Measurements from ENCODE around the gene GRHL1. TPM values are rescaled to one million over a fixed set of nuclear protein-coding genes. Genes with fewer than 3 reads are reported as not detected.

The GRHL1 gene
- total RNA-seq, 1 experiment from 2014 or later, result 2.5 TPM

DNA sequence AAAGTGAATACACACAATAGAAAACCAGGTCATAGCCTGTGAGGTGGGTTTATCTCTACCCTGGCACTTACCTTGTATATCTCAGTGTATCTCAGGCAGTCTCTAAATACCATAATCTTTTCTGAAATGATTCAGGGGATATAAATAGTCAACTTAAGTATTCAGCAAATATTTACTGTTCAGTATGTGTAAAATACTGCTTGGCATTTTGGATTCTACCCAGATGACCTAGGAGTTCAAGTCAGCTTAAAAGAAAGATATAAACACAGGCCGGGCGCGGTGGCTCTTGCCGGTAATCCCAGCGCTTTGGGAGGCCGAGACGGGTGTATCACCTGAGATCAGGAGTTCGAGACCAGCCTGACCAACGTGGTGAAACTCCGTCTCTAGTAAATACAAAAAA, 23.8 kb downstream of the GRHL1 start:
- no peak overlapping the region for H3K56ac ChIP-seq (ENCODE audit: insufficient read length, low read depth, low read length)
- Mint-ChIP-seq H3K36me3 (ENCODE audit: insufficient read depth in 1 of 3, low read depth in 3 of 3) (no peaks in the 10 kb centered on the region; a peak in 2 of 7 replicates), H3K27me3 (ENCODE audit: low read depth) (no peaks in the 10 kb centered on the region; the same call in 1 of the 2 replicates), H3K4me1 (peaks cover 6 to 10% of the 10 kb centered on the region in 2 experiments; a peak in 3 of 4 replicates), H3K27ac (no peak overlapping the region), H3K9me3 (no peaks in the 10 kb centered on the region), H3K4me3 (no peak overlapping the region)
- H3K9me3 ChIP-seq (ENCODE audit: control insufficient read depth, low read depth, low read length), result no peaks in the 10 kb centered on the region
- H2BK15ac ChIP-seq (ENCODE audit: low read depth, low read length), result no peak overlapping the region
- no peak overlapping the region for H2BK5ac ChIP-seq (ENCODE audit: insufficient read length, low read length)
- no peak overlapping the region for H3K18ac ChIP-seq (ENCODE audit: insufficient read length, low read depth, low read length)
- H4K5ac ChIP-seq (ENCODE audit: insufficient read length, low read depth, low read length), result no peak overlapping the region
- no peak overlapping the region for H2AK5ac ChIP-seq (ENCODE audit: insufficient read length, low read length)
- H3K4me2 ChIP-seq (ENCODE audit: insufficient read depth, insufficient read length, low read length), result no peak overlapping the region
- no peak overlapping the region for H4K8ac ChIP-seq (replicated peaks; ENCODE audit: insufficient read length, low read depth, low read length)
- no peak overlapping the region for H2BK120ac ChIP-seq (ENCODE audit: low read depth, low read length, poor library complexity, severe bottlenecking)
- H2AFZ ChIP-seq (ENCODE audit: low read length), result no peak overlapping the region
- H3K79me2 ChIP-seq (ENCODE audit: insufficient read depth, low read length), result no peaks in the 10 kb centered on the region
- no peak overlapping the region for H3K23ac ChIP-seq (ENCODE audit: insufficient read length, low read depth, low read length)
- no peak overlapping the region for H2BK20ac ChIP-seq (ENCODE audit: low read depth, low read length, poor library complexity, severe bottlenecking)
- no peak overlapping the region for H2BK12ac ChIP-seq (ENCODE audit: insufficient read length, low read depth, low read length)
- TF ChIP-seq, protein P1, sequence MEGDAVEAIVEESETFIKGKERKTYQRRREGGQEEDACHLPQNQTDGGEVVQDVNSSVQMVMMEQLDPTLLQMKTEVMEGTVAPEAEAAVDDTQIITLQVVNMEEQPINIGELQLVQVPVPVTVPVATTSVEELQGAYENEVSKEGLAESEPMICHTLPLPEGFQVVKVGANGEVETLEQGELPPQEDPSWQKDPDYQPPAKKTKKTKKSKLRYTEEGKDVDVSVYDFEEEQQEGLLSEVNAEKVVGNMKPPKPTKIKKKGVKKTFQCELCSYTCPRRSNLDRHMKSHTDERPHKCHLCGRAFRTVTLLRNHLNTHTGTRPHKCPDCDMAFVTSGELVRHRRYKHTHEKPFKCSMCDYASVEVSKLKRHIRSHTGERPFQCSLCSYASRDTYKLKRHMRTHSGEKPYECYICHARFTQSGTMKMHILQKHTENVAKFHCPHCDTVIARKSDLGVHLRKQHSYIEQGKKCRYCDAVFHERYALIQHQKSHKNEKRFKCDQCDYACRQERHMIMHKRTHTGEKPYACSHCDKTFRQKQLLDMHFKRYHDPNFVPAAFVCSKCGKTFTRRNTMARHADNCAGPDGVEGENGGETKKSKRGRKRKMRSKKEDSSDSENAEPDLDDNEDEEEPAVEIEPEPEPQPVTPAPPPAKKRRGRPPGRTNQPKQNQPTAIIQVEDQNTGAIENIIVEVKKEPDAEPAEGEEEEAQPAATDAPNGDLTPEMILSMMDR (conservative IDR thresholded peaks at IDR 0.05), result no peak
- no peaks in the 10 kb centered on the region for H3K4me1 ChIP-seq (ENCODE audit: insufficient read depth, low read length)
- no peak overlapping the region for H3K14ac ChIP-seq (ENCODE audit: insufficient read depth, low read length)
- no peak overlapping the region for H3T11ph ChIP-seq (ENCODE audit: low read length)
- no peak overlapping the region for H4K91ac ChIP-seq (ENCODE audit: insufficient read length, low read depth, low read length)
- H3K27me3 ChIP-seq (ENCODE audit: insufficient read depth, low read length), result no peaks in the 10 kb centered on the region
- H3K4ac ChIP-seq (ENCODE audit: low read depth, low read length), result no peak overlapping the region
- H3K9ac ChIP-seq (ENCODE audit: extremely low read depth, insufficient read length, low read length), result no peak overlapping the region
- H3K79me1 ChIP-seq (ENCODE audit: insufficient read depth, low read depth, low read length, poor library complexity, severe bottlenecking), result no peaks in the 10 kb centered on the region
- H3K23me2 ChIP-seq (ENCODE audit: insufficient read length, low read depth, low read length, poor library complexity, severe bottlenecking), result no peaks in the 10 kb centered on the region
- no peak overlapping the region for H3K27ac ChIP-seq (ENCODE audit: insufficient read length, low read depth, low read length)
- no CpG with 5 or more reads among the region's 10 CpGs for WGBS (ENCODE audit: extremely low coverage, insufficient read length, low lambda C conversion rate)
- DNase-seq, result no peak
- H4K20me1 ChIP-seq (ENCODE audit: control insufficient read depth, insufficient read depth, insufficient read length), result no peaks in the 10 kb centered on the region
